Measurements from ENCODE around the gene ERC2.

DNA sequence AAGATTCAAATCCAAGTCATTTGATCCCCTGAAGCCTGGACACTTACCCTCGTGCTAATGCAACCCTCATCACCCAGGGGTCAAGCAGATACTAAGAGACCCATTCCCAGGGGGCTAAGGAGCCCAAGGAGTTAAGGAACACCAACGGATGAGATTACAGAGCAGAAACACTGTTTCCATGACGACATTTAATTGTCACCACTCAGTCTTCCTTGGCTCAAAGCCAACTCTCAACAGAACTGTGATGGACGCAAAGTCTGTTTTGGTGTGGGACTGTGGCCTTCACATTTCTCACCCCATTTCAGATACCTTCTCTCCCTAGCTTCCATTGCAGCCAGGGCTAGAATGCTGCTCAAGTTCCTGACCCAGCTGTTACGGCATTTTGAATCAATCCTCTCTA lies 597.7 kb downstream of the ERC2 start:
- TF ChIP-seq POLR2AphosphoS5 (IDR thresholded peaks at IDR 0.05; ENCODE audit: low read depth, low read length) (no peak), TAF1 (IDR thresholded peaks at IDR 0.05; ENCODE audit: low read depth, low read length) (no peak), POLR2A (IDR thresholded peaks at IDR 0.05; ENCODE audit: low read depth, low read length) (no peak), SPI1 (IDR thresholded peaks at IDR 0.05; ENCODE audit: low read depth, low read length) (no peak), POU2F2 (IDR thresholded peaks at IDR 0.05; ENCODE audit: low read depth, low read length) (no peak), PAX5 (IDR thresholded peaks at IDR 0.05; ENCODE audit: insufficient read depth, low read length, severe bottlenecking) (no peak)
